ENCODE data around the gene TRIM21.

DNA sequence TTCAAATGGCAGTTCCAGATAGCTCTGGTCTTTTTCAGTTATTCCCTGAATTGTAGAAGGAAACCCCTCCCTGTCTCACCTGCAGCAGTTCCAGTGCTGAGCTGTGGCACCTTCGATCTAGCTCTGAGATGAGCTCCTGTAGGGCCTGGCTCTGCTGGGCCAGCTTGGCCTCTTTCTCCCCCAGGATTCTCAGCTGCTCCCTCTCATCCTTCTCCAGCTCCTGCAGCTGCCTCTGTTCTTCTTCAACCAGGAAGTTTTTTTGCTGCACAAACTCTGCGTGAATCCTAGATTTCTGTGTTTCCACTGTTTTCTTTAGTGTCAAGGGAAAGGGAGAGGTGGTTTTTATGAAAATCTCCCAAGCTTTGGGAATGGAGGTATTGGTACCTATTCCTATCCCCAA, 5.3 kb downstream of the TRIM21 start:
- no peak for TF ChIP-seq POLR2A (IDR thresholded peaks at IDR 0.05)
- TF ChIP-seq, protein P1, sequence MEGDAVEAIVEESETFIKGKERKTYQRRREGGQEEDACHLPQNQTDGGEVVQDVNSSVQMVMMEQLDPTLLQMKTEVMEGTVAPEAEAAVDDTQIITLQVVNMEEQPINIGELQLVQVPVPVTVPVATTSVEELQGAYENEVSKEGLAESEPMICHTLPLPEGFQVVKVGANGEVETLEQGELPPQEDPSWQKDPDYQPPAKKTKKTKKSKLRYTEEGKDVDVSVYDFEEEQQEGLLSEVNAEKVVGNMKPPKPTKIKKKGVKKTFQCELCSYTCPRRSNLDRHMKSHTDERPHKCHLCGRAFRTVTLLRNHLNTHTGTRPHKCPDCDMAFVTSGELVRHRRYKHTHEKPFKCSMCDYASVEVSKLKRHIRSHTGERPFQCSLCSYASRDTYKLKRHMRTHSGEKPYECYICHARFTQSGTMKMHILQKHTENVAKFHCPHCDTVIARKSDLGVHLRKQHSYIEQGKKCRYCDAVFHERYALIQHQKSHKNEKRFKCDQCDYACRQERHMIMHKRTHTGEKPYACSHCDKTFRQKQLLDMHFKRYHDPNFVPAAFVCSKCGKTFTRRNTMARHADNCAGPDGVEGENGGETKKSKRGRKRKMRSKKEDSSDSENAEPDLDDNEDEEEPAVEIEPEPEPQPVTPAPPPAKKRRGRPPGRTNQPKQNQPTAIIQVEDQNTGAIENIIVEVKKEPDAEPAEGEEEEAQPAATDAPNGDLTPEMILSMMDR (IDR thresholded peaks at IDR 0.05) = no peak
